Stimulated activated CD8-positive, alpha-beta memory T cell treated with anti-CD3 and anti-CD28 coated beads, Interleukin-15, amount 100 ng/mL, for 48 hours (primary cell): Measurements from ENCODE around the gene CYYR1.

Experiments
- DNase-seq, 2 donors: peaks; one replicate each; pipeline ENCODE4 v3.0.0-alpha.2; 2020; ENCODE audit warnings: low read depth in 2 of 2

The CYYR1 gene

DNA sequence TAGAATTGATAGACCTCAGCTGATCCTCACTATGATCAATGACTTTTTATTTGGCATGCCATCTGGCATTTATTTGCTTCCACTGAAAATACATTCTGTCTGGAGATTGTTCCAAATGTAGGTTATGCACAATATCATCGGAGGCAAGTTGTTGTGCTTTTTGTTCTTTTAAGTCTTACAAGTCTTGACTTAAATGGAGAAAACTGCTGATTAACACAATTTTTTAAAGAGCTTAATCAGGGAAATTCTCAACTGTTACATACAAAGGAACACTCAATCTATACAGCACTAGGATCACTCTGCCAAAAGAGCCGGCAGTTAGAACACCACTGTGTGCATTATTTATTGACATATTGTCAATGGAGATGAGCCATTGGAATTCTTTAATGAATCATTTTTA is 19.2 kb downstream of the CYYR1 start:
- no peak for DNase-seq

DNA sequence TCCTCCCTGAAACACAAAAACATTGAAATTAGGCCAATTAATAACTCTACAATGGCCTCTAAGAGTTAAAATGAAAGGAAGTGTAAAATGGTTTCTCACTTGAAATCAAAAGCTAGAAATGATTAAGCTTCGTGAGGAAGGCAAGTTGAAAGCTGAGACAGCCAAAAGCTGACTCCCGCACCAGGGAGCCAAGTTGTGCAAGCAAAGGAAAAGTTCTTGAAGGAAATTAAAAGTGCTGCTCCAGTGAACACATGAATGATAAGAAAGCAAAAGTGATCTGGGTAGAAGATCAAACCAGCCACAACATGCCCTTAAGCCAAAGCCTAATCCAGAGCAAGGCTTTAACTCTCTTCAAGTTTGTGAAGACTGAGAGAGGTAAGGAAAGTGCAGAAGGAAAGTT is 22.8 kb downstream of the CYYR1 start:
- DNase-seq: no peak

DNA sequence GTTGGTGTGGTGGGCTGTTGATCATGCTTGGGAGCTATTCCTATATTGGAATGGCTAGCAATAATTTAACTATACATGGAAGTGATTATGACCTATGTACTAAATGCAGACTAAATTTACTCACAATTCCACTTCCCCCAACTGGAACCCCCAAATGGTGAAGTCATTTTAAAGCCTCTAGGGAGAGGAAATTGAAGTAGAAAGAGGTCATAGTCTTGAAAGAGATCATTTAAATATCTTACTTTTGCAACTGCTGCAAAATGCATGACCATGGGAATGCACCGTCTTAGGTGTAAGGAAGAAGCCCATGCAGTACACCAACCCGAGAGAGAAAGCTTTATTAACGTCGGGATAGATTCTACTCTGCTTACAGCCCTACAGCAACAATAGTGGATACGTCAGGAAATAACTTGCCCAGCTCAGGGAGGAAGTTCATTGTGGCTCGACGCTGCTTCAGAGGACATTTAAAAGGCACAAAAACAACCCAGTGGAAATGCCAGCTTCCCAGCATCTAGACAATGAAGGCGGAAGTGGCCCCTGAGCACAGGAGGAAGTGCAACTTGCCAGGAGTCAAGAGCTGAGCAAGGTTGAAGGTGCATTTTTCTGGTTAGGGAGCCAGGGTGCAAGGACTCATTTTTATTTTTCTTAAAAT is 26.5 kb downstream of the CYYR1 start:
- DNase-seq: no peak

DNA sequence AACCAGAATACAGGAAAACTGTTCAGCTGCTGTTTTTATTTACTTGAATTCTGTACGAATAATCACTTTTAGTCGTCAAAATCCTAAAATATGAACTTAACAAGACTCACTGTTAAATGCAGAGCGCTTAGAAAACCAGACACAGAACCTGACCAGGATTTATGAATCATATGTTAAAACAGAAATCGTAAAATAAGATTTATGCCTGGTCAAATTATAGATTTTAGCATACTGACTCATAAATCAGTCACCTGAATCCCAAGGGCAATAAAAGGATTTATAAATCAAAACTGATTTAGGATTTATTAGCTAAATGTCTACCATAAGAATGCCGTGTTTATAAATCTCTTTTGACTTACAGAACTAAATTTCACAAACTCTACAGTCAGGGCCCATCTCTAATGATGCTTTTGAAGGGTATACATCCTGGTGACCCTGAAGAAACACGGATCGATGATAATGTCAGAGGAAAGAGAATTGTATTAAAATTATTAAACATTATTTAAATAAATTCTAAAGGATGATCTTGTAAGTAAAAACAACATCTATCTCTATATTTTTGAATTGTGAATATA is 28.8 kb downstream of the CYYR1 start:
- DNase-seq: no peak

DNA sequence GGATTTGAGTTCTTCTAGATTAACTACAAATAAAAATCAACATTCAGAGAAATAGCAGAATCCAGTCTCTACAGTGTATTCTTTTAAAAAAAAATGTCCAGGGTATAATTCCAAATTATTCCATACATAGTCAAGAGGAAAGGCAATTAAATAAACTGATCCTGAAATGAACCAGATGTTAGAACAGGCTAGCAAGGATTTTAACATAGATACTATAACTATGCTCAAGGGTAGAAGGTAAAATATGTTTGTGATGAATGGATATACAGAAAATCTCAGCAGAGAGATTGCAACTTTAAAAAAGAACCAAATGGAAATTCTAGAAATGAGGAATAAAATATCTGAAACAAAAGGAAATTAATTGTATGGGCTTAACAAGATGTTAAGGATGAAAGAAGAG is 32.4 kb downstream of the CYYR1 start:
- DNase-seq: no peak

DNA sequence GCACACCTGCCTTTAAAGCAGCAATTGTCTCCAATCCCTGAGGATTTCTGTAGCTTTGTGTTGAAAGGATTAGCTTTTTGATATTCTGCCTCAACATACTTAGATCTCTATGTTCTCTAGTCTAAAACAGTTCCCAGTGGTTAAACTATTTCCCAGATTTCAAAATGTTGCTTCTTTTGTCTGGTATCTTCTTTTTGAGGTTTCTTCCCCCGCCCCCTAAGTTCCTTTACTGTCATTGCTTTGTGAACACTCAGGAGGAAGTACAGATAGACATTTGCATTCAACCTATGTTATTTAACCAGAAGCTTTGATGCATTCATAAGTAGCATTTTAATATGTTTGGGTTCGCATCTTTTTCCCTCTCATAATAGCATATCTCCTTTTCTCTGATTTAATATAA is 33.5 kb downstream of the CYYR1 start:
- no peak for DNase-seq

DNA sequence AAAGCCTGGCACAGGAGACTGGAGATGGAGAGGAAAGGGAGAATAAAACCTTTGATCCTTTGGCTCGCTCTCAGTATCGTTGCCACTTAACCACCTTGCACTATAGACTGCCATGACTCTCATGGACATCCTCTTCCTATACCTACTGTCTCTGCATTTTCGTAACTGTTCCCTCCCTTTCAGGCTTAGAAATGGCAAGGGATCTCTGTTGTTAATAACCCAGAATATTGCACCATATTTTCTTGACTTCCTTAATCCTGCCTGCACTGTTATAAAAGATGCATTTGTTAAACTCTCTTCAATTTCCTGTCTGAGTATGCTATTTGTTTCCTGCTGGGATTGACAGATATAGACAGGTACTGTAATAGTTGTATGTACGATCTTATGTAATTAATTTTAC is 38.6 kb downstream of the CYYR1 start:
- DNase-seq: no peak

DNA sequence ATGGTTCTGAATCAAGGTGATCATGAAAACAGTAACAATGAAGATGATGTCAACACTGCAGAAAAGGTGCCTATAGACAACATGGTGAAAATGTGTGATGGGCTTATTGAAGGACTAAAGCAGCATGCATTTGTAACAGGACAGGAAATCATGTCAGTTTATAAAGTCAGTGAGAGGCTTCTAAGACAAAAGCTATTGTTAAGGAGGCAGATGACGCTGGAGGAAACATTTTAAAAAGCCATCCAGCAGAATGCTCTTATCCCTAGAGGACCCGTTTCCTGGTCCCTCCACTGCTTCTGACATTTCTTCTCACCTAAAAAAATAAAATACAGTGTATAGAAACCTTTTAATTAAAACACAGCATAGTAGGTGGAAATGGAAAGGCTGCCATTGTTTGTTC is 40.9 kb downstream of the CYYR1 start:
- no peak for DNase-seq

DNA sequence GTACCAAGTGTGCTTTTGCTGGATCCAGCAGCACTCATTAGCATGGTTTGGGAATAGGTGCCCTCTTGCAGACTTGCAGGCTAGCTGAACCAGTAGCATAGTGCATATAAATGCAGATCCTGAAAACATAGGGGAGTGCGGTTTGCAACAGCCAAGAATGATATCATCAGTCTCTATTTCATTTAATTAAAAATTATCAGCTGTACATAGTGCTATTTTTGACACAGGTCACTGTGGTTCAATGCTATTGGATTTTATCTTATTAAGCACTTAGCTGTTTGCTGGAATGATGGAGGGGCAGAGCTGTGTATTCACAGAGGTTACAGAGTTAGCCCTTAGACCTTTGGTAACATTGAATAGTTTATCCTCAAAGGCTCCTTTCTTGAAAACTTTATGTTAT is 43.6 kb downstream of the CYYR1 start:
- DNase-seq: no peak

DNA sequence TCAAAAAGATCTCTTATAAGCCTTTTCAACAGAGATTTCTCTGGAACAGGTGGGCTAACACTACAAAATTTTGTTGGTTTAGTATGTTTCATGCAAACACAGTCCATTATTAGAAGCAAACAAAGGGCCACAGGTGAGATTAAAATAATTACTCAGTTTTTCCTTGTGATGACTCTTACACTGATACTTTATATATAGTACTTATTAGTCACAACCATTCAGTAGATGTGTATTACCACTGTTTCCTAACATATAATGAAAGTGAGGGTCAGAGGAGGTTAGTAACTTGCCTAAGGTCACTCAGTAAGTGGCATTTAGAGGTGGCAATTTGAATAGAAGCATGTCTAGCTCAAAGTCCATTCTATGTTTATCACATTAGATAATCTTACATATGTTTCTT is 44.2 kb downstream of the CYYR1 start:
- DNase-seq: no peak

DNA sequence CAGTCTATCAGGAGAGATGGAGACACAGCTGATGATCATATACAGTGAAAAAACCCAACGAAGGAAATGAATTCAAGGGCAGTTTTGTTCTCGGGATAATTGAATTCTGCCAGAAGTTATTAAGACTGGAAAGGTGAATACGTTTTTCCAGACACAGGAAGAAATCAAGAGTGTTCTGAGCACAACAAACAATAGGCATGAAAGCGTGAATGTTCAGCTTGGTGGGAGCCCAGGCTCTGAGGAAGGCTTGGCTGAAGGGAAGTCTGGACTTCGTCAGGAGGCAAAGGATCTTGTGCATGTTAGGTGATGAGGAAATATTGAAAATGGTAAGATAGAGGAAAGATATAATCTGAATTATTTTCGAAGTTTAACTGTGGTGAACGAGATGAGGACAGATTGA is 50.4 kb downstream of the CYYR1 start:
- no peak for DNase-seq

DNA sequence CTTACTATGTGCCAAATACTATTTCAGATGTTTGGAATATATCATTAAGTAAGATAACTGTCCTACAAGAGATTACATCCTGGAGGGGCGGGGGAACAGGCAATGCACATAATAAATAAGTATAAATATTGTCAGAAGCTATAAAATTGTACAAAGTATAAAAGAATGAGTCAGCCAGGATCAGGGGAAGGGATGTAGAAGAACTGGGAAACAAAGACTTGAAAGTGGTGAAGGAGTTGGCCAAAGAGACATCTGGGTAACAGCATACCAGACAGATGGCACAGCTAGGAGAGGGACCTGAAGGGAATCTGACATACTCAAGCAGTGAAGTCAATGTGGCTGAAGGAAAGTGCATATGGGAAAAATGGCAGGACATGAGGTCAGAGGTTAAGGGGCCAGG is 53.9 kb downstream of the CYYR1 start:
- no peak for DNase-seq

DNA sequence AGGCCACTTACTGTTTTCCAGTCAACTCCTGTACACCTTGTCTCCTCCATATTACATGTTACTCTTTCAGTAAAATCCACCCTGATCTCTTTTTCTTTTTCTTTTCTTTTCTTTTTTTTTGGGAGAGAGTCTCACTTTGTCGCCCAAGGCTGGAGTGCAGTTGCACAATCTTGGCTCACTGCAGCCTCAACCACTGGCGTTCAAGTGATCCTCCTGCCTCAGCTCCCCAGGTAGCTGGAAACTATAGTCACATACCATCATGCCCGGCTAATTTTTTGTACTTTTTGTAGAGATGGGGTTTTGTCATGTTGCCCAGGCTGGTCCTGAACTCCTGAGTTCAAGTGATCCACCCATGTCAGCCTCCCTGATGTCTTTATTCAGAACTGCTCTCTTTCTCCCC is 57.8 kb downstream of the CYYR1 start:
- DNase-seq: no peak

DNA sequence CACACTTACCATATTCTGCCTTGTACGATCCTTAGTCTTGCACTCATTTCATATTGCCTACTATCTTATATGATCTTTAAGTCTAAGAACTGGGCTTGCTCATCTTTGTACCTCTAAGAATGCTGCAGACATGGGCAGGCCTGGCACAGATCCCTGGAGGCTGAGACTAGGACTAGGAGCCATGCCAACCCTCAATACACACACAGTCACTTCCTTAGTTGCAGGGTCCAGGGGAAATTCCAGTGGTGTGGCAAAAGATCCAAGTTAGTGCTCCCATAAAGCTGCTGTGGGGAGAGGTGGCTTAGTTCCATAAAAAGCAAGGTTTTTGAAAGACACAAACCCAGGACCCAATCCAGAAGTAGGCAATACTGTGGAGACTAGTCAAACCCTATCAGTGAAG is 59.9 kb downstream of the CYYR1 start:
- DNase-seq: no peak

DNA sequence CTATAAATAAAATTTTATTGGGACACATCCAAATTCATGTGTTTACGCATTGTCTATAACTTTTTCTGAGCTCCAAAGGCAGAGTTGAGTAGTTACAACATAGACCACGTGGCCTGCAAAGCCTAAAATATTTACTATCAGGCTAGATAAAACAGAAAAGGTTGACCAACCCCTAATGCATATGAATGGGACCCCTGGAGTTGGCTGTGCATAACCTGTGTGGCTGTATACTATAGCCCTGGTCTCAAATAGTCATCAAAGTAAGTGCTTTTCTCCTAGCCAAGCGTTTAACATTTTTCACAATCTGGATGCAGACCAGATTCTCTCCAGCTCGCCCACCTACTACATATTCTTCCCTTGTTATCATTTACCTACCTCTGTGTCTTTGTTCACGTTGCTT is 60.4 kb downstream of the CYYR1 start:
- no peak for DNase-seq

DNA sequence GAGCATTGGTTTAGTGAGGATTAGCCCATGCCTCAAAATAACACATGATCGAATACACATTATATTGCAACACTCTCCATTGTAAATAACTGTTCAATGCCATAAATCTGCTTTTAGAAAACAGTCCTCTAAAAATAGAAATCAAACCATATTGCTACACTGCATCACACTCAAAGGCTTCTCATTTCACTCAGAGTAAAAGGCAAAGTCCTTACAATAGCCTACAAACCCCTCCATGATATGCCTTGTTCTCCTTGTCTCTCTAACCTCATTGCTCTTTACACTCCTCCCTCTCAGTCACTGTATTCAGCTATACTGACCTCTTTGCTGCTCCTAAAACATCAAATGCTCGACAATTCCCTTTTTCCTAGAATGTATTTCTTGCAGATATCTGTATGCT is 64.2 kb downstream of the CYYR1 start:
- no peak for DNase-seq

DNA sequence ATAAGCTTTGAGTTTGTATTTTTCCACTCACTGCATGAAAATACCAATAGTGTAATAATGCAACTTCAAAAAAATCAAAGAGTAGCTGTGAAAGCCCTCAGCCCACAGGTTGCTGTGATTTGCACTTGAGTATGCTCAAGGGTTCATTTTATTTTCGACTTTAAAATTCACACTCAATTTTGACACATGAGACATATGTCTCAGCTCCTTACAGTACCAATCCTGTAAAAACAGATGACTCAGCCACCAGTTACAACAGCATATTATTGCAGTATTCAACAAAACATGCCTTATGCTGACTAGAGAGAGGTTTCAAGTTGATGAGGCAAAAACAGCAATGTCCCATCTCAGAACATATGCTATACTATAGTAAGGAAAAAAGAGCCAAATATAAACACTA is 66.1 kb downstream of the CYYR1 start:
- no peak for DNase-seq

DNA sequence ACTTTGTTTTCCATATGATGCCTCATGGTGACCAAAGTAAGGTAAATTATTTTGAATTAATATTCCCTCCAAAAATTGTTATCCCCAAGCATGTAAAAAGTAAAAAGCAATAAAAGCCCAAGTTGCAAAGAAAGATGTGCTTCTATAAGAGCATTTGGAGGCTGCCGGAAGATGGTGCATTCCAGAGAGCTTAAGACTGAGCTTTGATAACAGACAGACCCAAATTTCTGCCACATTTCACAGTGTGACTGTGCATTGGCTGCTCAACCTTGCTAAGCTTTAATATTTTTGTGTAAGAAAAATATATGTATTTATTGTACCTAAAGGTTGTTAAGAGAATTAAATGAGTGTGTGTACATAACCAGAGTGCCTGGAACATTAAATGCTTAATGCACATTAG is 67.9 kb downstream of the CYYR1 start:
- no peak for DNase-seq

DNA sequence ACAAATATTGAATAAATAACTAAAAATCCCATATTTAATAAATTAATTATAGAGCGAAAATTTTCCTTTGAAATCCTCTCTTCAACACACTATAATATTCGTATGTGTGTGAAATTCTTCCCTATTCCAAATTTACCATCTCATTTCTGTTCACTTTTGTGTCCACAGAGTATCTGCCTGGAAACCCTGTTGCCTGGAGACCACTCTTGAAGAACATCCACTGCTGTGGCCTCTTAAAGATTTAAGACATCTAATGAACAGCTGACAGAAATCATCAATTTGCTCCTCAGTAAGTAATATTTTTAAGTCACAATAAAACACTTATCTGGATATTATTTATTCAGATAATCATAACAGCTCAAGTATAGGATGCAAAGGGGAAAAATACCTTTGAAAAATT is 69.7 kb downstream of the CYYR1 start:
- DNase-seq: no peak

DNA sequence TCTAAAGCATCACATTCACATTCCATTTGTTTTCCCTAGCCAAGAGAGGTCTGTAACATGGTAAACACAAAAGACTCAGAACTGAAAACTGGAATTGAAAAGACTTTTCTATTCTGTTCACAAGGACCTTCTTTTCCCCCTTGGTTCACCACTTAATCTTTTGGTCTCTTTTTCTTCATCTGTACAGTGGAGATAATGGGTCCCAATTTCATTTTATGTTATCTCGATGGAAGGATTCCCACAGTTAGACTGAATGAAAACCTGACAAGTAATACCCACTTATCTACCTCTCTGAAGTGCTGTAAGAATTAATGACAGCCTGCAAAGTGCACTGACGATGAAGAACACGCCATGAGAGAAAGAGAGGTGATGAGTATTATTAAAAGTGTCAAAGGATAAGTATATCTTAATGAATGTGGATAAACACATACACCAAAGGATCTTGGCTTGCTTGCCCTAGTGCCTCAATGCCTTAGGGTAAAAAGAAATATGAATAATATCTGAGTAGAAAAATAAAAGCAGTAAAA is 71.5 kb downstream of the CYYR1 start:
- DNase-seq: no peak

DNA sequence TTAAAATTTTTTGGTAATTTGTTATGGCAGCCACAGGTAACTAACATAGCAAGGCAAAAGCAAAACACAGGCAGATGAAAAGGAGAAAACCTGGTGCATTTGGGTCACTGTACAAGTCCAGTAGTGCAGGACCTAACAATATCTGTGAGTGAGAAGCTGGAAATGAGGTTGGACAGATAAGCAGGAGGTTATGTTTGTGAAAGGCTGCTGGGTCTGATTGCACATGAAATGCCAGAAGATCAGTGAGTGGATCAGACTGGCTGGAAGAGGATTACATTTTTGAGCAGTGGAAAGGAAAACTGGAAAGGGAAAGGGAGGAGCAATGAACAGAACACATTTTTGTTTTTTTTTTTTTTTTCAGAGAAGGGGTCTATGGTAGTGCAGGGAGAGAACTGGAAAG is 73.6 kb downstream of the CYYR1 start:
- no peak for DNase-seq

DNA sequence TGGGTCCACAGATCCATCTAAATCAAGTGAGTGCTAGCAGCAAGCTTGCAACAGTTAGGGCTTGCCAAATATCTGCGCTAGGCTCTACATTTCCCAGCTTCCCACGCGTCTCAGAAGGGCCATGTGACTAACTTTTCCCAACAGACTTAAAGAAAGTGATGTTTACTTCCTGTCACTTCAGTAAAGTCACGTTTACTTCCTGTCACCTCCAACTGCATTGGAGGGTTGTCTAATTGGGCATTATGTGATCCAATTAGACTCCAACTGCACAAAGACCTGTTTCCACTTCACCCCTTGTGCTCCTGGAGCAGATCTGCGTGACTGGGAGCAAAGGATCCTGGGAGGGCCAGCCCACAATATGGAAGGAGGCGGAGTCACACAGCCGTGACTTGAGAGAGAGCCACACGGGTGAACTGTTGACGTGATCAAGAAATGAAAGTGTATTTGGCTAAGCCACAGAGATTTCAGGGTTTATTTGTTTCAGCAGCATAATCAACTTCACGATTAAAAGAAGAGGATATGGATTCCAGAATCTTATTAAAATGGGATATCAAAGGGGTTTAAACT is 77.7 kb downstream of the CYYR1 start:
- DNase-seq: no peak

DNA sequence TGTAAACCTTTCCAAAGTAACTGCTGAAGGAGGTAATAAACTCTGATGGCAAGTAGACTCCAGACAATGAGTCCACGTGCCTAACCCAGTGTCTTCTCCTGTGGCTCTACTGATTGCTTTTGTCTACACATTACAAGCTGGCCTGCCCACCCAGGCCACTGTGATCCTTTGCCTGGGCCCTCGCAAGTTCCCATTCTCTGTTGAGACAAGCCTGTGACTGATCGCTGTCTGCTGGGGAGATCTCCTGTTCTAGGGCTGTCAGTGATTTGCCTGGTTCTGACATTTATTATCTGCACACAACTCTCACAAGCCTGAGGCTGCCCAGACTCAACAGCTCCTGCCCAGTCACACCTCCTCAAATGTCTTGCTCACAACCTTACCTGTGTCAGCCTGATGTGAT is 81.4 kb downstream of the CYYR1 start:
- no peak for DNase-seq

DNA sequence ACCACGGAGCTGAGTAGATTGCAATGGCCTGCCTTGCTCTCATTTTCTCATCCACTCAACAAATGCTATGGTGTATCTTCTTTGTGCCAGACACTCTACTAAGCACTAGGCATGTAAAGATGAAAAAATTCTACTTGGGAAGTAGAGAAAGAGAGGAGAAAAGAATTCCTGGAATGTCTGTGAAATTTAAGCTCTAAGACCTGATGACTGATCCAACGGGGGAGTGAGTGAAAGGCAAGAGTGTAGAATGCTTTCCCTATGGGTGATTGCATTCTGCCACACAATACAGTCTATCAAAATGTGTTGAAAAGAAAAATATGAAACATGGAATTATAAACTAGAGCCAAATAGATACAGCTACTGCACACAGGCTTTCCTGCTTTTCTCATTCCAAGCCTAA is 82.3 kb downstream of the CYYR1 start:
- no peak for DNase-seq
